MM.1S (cell line): ENCODE data around the gene COLEC11.

Source experiments
- DNase-seq: peaks from one replicate; pipeline ENCODE4 v3.0.0-alpha.2; 2015
- H2AFZ ChIP-seq: fragments of 300-600 bp; sonication (generic); 2 replicates; pipeline ENCODE4 v1.6.0; 2016; ENCODE audit warnings: antibody characterized with exemption, low read length
- H3F3A ChIP-seq: fragments of 300-600 bp; sonication (generic); 2 replicates; pipeline ENCODE4 v1.6.1; 2016; ENCODE audit warnings: mild to moderate bottlenecking, antibody characterized with exemption, low read length, moderate library complexity, mixed read lengths; ENCODE audit not compliant: insufficient read depth
- H3K27ac ChIP-seq: fragments of 300-600 bp; sonication (generic); 2 replicates; pipeline ENCODE4 v1.5.1; 2016; ENCODE audit warnings: mild to moderate bottlenecking, low read length
- H3K27me3 ChIP-seq: fragments of 300-600 bp; sonication (generic); replicated peaks from 2 replicates; pipeline ENCODE4 v1.6.0; 2016; ENCODE audit warnings: low read length; ENCODE audit not compliant: insufficient read depth
- H3K36me3 ChIP-seq: fragments of 300-600 bp; sonication (generic); replicated peaks from 2 replicates; pipeline ENCODE4 v1.6.1; 2016; ENCODE audit warnings: mild to moderate bottlenecking, low read length, mixed read lengths; ENCODE audit not compliant: insufficient read depth
- H3K4me1 ChIP-seq: fragments of 300-600 bp; sonication (generic); 2 replicates; pipeline ENCODE4 v1.6.1; 2016; ENCODE audit warnings: low read length, mixed read lengths
- H3K4me2 ChIP-seq: fragments of 300-600 bp; sonication (generic); 2 replicates; pipeline ENCODE4 v1.6.0; 2016; ENCODE audit warnings: low read depth, low read length
- H3K4me3 ChIP-seq: fragments of 300-600 bp; sonication (generic); 2 replicates; pipeline ENCODE4 v1.5.1; 2016; ENCODE audit warnings: low read length, mixed read lengths
- H3K79me2 ChIP-seq: fragments of 300-600 bp; sonication (generic); 2 replicates; pipeline ENCODE4 v1.6.1; 2016; ENCODE audit warnings: mixed run types, low read length, mixed read lengths
- H3K9ac ChIP-seq: fragments of 300-600 bp; sonication (generic); 2 replicates; pipeline ENCODE4 v1.6.1; 2016; ENCODE audit warnings: low read length, mixed read lengths
- H3K9me2 ChIP-seq: fragments of 300-600 bp; sonication (generic); replicated peaks from 2 replicates; pipeline ENCODE4 v1.6.1; 2016; ENCODE audit warnings: mild to moderate bottlenecking, low read length, mixed read lengths; ENCODE audit not compliant: insufficient read depth
- H3K9me3 ChIP-seq: fragments of 300-600 bp; sonication (generic); replicated peaks from 2 replicates; pipeline ENCODE4 v1.6.1; 2016; ENCODE audit warnings: mild to moderate bottlenecking, low read length, mixed read lengths; ENCODE audit not compliant: insufficient read depth
- H4K20me1 ChIP-seq: fragments of 300-600 bp; sonication (generic); 2 replicates; pipeline ENCODE4 v1.6.1; 2016; ENCODE audit warnings: mild to moderate bottlenecking, low read length, moderate library complexity, mixed read lengths; ENCODE audit not compliant: insufficient read depth
- CTCF ChIP-seq: fragments of 300-600 bp; sonication (generic); IDR thresholded peaks from 2 replicates; pipeline ENCODE4 v1.5.1; 2016; ENCODE audit warnings: antibody characterized with exemption, low read length, mixed read lengths
- EZH2 ChIP-seq: fragments of 300-600 bp; sonication (generic); optimal IDR thresholded peaks from 2 replicates; pipeline ENCODE3; 2017; ENCODE audit warnings: low read depth, mild to moderate bottlenecking, antibody characterized with exemption, low read length, mixed read lengths
- EZH2phosphoT487 ChIP-seq: fragments of 300-600 bp; sonication (generic); IDR thresholded peaks from 2 replicates; pipeline ENCODE4 v1.6.1; 2018; ENCODE audit warnings: antibody characterized with exemption, low read length

Gene COLEC11

DNA sequence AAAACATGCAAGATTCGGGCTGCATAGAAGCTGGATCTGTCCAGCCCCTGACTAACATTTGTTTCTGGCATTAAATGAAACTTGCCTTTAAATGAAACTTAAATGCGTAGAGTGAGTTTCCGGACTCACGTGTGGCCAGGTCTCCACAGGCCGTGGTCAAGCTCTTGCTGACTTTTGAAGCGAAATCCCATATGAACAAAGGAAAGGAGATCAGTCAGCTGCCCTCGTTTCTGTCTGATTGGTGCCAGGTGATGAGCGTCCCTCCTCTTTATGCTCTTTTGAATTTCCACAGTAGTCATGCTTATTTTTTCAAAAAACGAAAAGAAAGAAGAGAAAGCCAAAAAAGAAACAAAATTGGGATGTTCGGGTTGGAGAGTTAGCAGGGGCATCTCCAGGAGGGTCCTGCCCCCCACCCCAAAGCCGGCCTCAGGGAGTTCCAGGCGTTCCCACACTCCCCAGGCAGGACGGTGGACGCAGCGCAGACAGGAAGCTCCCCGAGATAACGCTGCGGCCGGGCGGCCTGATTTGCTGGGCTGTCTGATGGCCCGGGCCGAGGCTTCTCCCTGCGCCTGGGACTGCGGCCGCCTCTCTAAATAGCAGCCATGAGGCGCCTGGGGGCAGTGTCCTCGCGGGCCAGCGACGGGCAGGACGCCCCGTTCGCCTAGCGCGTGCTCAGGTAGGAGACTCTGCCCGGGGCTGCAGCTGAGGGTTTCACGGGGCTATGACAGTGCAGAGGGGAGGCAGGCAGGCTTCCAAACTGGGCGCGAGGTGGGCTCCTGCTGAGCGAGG lies at the start of gene COLEC11:
Gene COLEC11, plus strand, starts transcription at position 620 of the 789 bp plus-strand sequence. CDS start 9,229 bp downstream, outside the sequence.
- no peak for DNase-seq
- H3K36me3 ChIP-seq = no peaks in the 10 kb centered on the region
- H3K4me2 ChIP-seq = no peak within 1 kb of the TSS
- no peak within 1 kb of the TSS for H3K4me3 ChIP-seq
- no peaks in the 10 kb centered on the region for H3K4me1 ChIP-seq
- no peak within 1 kb of the TSS for H2AFZ ChIP-seq
- H3F3A ChIP-seq = no peaks in the 10 kb centered on the region
- H3K27me3 ChIP-seq = no peaks in the 10 kb centered on the region
- TF ChIP-seq EZH2phosphoT487 (no peak), EZH2 (no peak), CTCF (no peak)
- no peaks in the 10 kb centered on the region for H3K79me2 ChIP-seq
- no peak within 1 kb of the TSS for H3K9ac ChIP-seq
- no peaks in the 10 kb centered on the region for H3K9me2 ChIP-seq
- H4K20me1 ChIP-seq = no peaks in the 10 kb centered on the region
- H3K27ac ChIP-seq = no peak within 1 kb of the TSS
- H3K9me3 ChIP-seq = no peaks in the 10 kb centered on the region

DNA sequence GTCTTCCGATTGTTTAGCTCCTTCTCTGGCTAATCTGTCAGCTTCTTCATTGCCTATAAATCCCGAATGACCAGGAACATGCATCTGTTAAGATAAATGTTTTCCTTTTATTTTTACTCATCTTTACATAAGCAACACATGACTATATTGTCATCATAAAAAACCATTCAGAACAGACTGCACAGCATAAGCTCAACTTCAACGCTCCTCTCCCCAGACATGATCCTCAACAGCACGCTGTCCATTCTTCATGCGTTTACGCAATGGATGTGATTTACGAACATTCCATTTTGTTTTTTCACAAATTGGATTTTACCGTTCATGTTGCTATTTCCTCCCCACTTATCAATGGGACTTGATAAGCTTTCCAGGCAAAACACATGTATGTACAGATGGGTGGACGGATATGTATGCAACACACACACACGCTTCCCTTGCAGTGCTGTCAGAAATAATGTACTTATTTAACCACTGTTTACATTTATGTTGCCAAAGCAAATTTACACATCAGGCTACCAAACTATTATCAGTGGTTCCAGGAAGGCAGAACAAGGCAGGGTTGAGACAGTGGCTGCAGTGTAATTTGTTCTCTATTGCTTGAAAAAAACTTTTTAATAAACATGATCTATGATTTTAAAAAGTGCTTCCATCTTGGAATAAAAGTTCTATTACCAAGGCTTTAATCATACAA lies 49.0 kb upstream of the COLEC11 start:
- Histone ChIP-seq H3K4me1 (no peaks in the 10 kb centered on the region), H3K4me3 (no peak overlapping the region), H3K79me2 (peaks cover 10% of the 10 kb centered on the region; the same call in 1 of the 2 replicates), H3K9me3 (no peaks in the 10 kb centered on the region), H3K9ac (no peak overlapping the region), H3K27me3 (no peaks in the 10 kb centered on the region), H2AFZ (no peak overlapping the region), H3K9me2 (no peaks in the 10 kb centered on the region), H4K20me1 (no peaks in the 10 kb centered on the region; the same call in 1 of the 2 replicates), H3K36me3 (peaks cover 22% of the 10 kb centered on the region), H3F3A (no peaks in the 10 kb centered on the region), H3K4me2 (no peak overlapping the region), H3K27ac (no peak overlapping the region)
- TF ChIP-seq EZH2 (no peak), CTCF (no peak), EZH2phosphoT487 (no peak)
- DNase-seq = no peak

DNA sequence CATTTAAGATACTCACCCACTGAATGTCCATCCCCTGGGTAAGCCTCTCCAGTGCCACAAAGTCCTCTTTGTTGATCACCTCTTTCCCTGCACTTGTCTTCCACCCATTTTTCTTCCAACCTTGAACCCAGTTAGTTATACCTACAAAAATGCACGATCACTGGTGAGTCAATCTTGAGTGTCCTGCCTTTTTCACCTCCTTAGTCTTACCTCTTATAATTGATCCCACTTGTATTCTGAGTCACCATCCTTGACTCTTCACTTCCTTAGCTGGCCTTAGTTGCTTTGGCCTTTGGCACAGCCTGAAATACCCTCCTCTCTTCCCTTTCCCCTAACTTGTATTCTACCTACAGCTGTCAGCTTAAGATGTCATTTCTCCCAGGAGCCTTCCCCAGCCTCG lies 47.0 kb upstream of the COLEC11 start:
- Histone ChIP-seq H3K9me3 (no peaks in the 10 kb centered on the region), H3K4me2 (no peak overlapping the region), H3K4me3 (no peak overlapping the region), H3K9me2 (no peaks in the 10 kb centered on the region), H3K36me3 (peaks cover 19% of the 10 kb centered on the region), H3K79me2 (no peaks in the 10 kb centered on the region; the same call in 1 of the 2 replicates), H3K4me1 (no peaks in the 10 kb centered on the region), H3K27ac (no peak overlapping the region), H3F3A (no peaks in the 10 kb centered on the region), H2AFZ (no peak overlapping the region), H4K20me1 (no peaks in the 10 kb centered on the region; the same call in 1 of the 2 replicates), H3K27me3 (no peaks in the 10 kb centered on the region), H3K9ac (no peak overlapping the region)
- TF ChIP-seq EZH2 (no peak), EZH2phosphoT487 (no peak), CTCF (no peak)
- DNase-seq = no peak
